GM19372 (cell line): ENCODE results near the gene C5.
"Not testable (repeated sequence)": the region's sequence is repeated elsewhere in the genome, so short reads cannot be mapped to it uniquely, and the experiment has no call there.

ENCODE experiments used
- ATAC-seq: cut with Tn5 transposase; IDR thresholded peaks from one replicate; pipeline ENCODE4 v1.9.1; 2021; ENCODE audit warnings: mild to moderate bottlenecking, low read depth, moderate library complexity; ENCODE audit not compliant: unreplicated experiment

Gene C5

GRCh38 chr9:121050128-121050988 lies at the start of gene C5:
Gene C5 (minus strand): TSS chr9:121050275. CDS start chr9:121050246, 29 bp downstream.
- ATAC-seq, result no peak

GRCh38 chr9:121098567-121099198 lies 48.6 kb upstream of the C5 start:
- no peak for ATAC-seq

DNA sequence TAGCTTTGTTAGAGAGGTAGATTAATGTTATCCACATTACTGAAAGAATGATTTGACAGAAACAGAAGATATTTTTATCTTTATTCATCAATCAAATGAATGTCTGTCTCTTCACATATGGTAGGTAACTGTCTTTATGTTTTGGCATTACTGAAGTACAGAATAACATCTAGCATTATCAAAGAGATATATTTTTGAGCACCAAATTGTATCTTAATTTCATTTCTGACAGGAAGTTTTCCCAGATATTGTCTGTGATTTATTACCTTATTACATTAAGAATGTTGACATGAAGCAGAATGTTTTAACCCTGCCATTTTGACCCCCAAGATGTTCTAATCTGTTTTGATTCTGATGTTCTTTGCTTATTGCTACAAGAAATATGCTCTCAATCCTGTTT lies 45.0 kb upstream of the C5 start:
- ATAC-seq, result no peak

DNA sequence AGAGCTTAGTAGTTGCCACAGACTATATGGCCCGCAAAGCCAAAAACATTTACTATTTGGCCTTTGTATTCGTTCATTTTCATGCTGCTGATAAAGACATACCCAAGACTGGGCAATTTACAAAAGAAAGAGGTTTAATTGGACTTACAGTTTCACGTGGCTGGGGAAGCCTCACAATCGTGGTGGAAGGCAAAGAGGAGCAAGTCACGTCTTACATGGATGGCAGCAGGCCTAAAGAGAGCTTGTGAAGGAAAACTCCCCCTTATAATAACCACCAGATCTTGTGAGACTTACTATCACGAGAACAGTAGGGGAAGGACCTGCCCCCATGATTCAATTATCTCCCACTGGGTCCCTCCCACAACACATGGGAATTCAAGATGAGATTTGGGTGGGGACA lies 40.7 kb upstream of the C5 start:
- not testable (repeated sequence) for ATAC-seq

GRCh38 chr9:121088576-121088975 lies 38.5 kb upstream of the C5 start:
- no peak for ATAC-seq

DNA sequence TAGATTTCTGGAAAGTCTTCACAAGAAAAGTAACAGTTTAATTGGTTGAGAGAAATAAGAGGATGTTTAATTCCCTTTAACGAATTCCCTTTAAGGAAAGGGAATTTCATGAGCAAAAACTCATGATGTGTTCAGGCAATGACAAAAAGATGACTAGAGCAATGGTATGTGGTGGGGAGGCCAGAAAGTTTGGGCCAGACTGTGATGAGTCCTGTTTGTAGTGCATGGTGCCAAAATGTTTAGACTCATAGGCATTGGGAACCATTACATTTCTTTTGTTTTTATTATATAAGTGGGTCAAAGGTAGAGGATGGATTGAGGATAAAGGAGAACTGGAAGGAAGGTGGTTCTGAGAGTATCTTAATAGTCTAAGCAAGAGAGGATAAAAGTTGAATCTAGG lies 35.6 kb upstream of the C5 start:
- ATAC-seq, result no peak

- no peak for ATAC-seq
These were observed 32.0 kb upstream of the C5 start for GRCh38 chr9:121082075-121082474.

- peak; percentile 7 for ATAC-seq
These were observed 25.4 kb upstream of the C5 start for GRCh38 chr9:121075251-121076036.

DNA sequence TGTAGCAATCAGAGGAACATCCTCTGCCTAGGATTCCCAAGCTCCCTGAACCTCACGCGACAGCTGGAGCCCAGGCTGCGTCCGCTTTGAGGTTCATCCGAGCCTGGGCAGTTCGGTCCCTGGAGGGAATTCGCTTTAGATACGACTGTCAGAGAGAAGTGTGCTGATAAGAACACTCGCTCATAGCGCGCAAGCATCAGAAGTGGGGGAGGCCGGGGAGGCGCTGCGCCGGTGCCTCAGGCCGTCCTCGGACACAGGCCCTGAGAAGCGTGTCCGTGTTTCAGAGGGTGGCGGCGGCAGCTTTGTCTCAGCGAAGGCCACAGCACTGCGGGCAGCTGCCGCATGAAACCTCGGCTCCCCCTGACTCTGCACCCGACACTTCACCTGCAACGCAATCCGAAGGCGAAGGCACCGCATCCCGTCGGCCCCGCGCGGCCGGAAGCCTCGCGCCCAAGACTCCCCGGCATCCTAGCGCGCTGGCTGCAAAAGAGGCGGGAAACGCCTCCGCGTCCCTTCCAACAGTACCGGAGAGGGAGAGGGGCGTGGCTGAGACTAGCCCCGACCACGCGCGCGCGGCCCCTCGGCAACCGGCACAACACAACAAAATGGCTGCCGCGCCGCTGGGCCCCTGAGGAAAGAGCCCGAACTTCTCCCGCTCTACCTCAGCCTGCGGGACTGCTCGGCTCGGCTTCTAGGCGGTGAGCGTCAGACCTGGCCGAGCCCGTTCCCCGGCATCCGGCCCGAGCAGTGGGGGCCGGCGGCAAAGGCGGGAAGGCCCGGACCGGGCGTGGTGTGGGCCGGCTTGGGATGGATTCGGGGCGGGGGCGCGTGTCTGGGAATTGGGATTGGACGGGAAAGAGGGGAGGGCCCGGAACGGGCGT lies 24.5 kb upstream of the C5 start, which contains the start of gene CNTRL:
TSS of gene CNTRL (plus strand) at position 586 of the 881 bp plus-strand sequence. CDS start 13,372 bp downstream, outside the sequence.
- peak; percentile 55 for ATAC-seq

DNA sequence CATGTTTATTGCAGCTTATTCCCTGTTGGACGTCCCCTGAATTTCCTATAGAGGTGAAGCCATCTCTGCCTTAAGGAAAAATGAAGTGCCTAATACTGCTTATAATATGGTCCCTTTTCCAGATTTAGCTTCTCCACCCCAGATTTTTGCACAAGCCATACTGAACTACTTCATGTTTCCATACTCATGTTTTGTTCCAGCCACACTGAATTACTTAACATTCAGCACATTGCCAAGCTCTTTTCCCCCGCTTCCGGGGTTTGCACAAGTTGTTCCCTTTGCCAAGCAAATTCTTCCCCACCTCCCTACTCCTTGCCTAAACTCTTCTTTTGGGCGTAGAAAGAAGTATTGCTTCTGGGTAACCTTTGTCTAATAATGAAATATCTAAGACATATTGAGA lies 23.0 kb upstream of the C5 start:
- ATAC-seq, result no peak

DNA sequence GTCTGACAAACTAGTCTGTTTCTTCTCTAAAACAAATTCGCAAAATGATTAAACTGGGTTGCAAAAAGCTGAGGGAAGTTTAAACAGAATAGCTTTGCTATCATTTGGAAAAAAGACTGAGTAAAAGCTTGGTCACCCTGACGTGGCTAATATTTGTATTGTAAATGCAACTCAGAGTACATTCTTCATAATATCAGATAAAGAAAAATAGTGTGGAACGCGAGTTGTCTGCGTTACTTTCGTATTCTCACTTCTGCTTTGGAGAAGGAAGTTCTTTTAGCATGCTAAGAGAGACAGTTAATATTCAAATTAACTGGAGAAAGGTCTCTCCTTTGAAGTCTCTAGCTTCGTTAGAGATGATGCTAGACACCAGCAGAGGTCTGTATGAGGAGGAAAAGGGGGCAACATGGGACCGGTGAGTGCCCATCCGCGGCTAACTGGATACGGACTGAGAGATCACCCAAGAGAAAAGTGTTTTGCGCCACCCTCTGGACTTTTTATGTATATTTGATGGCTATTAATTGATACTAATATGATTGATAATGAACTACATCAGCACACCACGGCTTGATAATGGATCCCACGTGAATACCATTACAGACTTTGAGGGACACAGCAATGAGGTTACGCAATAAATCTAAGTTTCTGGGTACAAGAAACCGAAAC lies 21.8 kb upstream of the C5 start:
- ATAC-seq, result peak; percentile 37

GRCh38 chr9:121071370-121071755 lies 21.3 kb upstream of the C5 start:
- ATAC-seq, result peak; percentile 2

DNA sequence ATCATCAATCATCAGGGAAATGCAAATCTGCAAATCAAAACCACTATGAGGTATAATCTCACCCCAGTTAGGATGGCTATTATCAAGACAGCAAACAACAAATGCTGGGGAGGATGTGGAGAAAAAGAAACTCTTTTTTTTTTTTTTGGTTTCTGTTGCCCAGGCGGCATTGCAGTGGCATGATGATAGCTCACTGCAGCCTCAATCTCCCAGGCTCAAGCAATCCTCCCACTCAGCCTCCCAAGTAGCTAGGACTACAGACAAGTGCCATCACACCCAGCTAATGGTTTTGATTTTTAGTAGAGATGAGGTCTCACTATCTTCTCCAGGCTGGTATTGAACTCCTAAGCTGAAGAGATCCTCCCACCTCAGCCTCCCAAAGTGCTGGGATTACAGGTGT lies 19.3 kb upstream of the C5 start:
- ATAC-seq, result no peak

GRCh38 chr9:121067640-121068039 lies 17.6 kb upstream of the C5 start:
- no peak for ATAC-seq

GRCh38 chr9:121066850-121067249 lies 16.8 kb upstream of the C5 start:
- no peak for ATAC-seq

DNA sequence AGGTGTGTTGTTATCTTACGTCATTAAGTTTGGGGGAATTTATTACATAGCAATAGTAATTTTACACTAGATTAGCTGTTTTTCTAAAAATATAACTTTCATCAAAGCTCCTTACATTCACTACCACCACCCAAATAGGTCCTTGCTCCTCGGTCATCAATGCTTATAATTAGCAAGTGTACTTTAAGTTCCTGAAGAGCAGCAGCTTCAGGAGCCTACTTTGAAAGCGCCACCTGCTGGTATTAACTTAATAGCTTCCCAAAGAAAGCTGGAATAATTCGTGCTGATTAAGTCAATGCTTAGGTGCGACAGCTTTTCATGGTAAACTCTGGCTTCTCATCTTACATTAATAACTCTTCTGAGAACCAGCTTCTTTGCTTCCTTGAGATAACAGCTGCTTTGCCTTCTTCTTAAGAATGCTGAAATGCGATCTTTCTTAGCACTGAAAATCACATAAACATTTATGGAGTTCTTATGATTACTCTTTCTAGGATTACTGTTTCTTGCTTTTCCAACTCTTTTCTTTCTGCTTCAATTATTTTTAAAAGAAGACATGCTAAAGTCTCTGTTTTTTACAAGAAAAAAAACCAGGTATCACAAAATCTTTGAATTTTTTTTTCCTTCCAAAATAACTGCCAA lies 10.0 kb upstream of the C5 start:
- ATAC-seq, result no peak

GRCh38 chr9:121059513-121059912 lies 9.4 kb upstream of the C5 start:
- no peak for ATAC-seq

GRCh38 chr9:121057821-121058220 lies 7.7 kb upstream of the C5 start:
- ATAC-seq, result no peak

GRCh38 chr9:121055642-121056143 lies 5.6 kb upstream of the C5 start:
- ATAC-seq, result no peak
